ENCODE data around the gene IL19.

- TF ChIP-seq, protein P1, sequence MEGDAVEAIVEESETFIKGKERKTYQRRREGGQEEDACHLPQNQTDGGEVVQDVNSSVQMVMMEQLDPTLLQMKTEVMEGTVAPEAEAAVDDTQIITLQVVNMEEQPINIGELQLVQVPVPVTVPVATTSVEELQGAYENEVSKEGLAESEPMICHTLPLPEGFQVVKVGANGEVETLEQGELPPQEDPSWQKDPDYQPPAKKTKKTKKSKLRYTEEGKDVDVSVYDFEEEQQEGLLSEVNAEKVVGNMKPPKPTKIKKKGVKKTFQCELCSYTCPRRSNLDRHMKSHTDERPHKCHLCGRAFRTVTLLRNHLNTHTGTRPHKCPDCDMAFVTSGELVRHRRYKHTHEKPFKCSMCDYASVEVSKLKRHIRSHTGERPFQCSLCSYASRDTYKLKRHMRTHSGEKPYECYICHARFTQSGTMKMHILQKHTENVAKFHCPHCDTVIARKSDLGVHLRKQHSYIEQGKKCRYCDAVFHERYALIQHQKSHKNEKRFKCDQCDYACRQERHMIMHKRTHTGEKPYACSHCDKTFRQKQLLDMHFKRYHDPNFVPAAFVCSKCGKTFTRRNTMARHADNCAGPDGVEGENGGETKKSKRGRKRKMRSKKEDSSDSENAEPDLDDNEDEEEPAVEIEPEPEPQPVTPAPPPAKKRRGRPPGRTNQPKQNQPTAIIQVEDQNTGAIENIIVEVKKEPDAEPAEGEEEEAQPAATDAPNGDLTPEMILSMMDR (IDR thresholded peaks at IDR 0.05; ENCODE audit: poor library complexity): no peak
- no peak for TF ChIP-seq EZH2phosphoT487 (IDR thresholded peaks at IDR 0.05; ENCODE audit: low read depth, severe bottlenecking, unreplicated experiment)
- no peak for TF ChIP-seq EZH2 (IDR thresholded peaks at IDR 0.05; ENCODE audit: borderline replicate concordance)
Observed at GRCh38 chr1:206742719-206743383, 27.7 kb upstream of the IL19 start.

All from hepatocyte (in vitro differentiated cells).